HepG2 (cell line): Measurements from ENCODE around the gene ZNF783.

ENCODE experiments used
- ADNP ChIP-seq: sonication (generic); formaldehyde crosslinking; IDR thresholded peaks from 2 replicates; pipeline ENCODE4 v1.4.0; 2020; ENCODE audit warnings: missing genetic modification reagents
- EED ChIP-seq: sonication (generic); formaldehyde crosslinking; IDR thresholded peaks from 2 replicates; pipeline ENCODE4 v1.5.0; 2020; ENCODE audit warnings: mild to moderate bottlenecking, missing genetic modification reagents
- ELF3 ChIP-seq: IDR thresholded peaks from 2 replicates; pipeline ENCODE4 v1.6.1; 2016; ENCODE audit warnings: missing genetic modification reagents, missing compliant biosample characterization
- LCORL ChIP-seq, 2 experiments: fragments of 450-650 bp in 1 of 2; sonication (generic) in 1 of 2; formaldehyde crosslinking in 1 of 2; IDR thresholded peaks; 2 replicates each; pipeline versions ENCODE4 v1.5.0 to v1.6.1; 2017 to 2020; ENCODE audit warnings: antibody characterized with exemption in 1 of 2, missing genetic modification reagents in 1 of 2
- MYC ChIP-seq: sonication (generic); formaldehyde crosslinking; IDR thresholded peaks from 2 replicates; pipeline ENCODE4 v1.9.0; 2021; ENCODE audit warnings: missing genetic modification reagents, borderline replicate concordance
- RFX5 ChIP-seq: IDR thresholded peaks from 2 replicates; pipeline ENCODE4 v1.6.1; 2011; ENCODE audit warnings: low read depth, low read length, improper control_type of control experiment
- TCF7L2 ChIP-seq: IDR thresholded peaks from 2 replicates; pipeline ENCODE4 v1.6.1; 2011; ENCODE audit warnings: mild to moderate bottlenecking, low read depth, low read length, moderate library complexity
- U2AF1 ChIP-seq: fragments of 200-400 bp; formaldehyde crosslinking; optimal IDR thresholded peaks from 2 replicates; pipeline ENCODE3; 2017; ENCODE audit warnings: mild to moderate bottlenecking, low read depth, low read length

- TF ChIP-seq EED (CRISPR knock-in tag), result no peak
- TF ChIP-seq LCORL (IDR thresholded peaks at IDR 0.05), result no peak
- no peak for TF ChIP-seq LCORL (CRISPR knock-in tag; IDR thresholded peaks at IDR 0.05)
- TF ChIP-seq ADNP (CRISPR knock-in tag), result no peak
- no peak for TF ChIP-seq TCF7L2
- no peak for TF ChIP-seq ELF3 (CRISPR knock-in tag)
- no peak for TF ChIP-seq RFX5
- TF ChIP-seq MYC (CRISPR knock-in tag), result no peak
- TF ChIP-seq U2AF1, result no peak
Observed at GRCh38 chr7:149217570-149217969, 44.4 kb upstream of the ZNF783 start.
